C4-2B (cell line): ENCODE data around the gene ARHGEF19.

ENCODE experiments used
- CTCF ChIP-seq: fragments of 450-650 bp; conservative IDR thresholded peaks from 2 replicates; pipeline ENCODE4 v1.5.1; 2017; ENCODE audit warnings: mild to moderate bottlenecking
- ZFX ChIP-seq: fragments of 450-650 bp; IDR thresholded peaks from 2 replicates; pipeline ENCODE4 v1.6.1; 2017

DNA sequence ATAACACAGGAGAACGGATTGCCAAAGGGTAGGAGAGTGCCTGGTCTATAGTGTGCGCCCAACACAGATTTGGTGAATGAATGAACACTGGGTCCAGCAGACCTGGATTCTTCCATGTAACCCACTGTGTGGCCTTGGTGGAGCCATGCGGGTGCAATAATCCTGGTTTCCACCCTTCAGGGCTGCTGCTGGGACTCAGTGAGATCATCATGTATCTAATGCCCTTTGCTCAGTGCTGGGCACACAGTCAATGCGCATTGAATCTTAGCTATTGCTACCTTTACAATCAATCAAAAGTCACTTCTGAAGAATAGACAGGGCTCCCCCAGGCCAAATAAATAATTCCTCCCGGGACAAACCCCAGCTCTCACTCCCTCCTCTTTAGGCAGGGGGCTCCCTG lies 50.7 kb downstream of the ARHGEF19 start:
- TF ChIP-seq ZFX: no peak
- TF ChIP-seq CTCF: no peak
